GM21367 (cell line): Measurements from ENCODE around the gene PCDH15.

Source experiments
- ATAC-seq: cut with Tn5 transposase; IDR thresholded peaks from one replicate; pipeline ENCODE4 v1.9.1; 2021; ENCODE audit not compliant: unreplicated experiment

Gene PCDH15

DNA sequence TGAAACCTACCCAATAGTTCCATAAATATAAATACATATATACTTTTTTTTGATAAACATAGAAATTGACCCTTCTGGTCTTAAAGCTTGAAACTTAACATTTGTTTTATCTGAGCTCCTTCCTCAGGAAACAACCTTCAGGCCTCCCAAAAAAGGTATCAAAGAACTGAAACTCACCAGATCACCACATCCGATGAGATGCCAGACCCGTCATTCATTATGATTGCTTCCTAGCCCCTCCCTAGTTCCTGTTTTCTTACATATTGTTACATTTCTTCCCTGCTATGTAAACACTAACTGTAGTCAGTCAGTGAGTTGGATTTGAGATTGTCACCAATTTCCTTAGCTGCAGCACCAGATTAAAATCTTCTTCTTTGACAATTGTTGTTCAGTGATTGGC lies 663.6 kb downstream of the PCDH15 start:
- ATAC-seq = no peak

DNA sequence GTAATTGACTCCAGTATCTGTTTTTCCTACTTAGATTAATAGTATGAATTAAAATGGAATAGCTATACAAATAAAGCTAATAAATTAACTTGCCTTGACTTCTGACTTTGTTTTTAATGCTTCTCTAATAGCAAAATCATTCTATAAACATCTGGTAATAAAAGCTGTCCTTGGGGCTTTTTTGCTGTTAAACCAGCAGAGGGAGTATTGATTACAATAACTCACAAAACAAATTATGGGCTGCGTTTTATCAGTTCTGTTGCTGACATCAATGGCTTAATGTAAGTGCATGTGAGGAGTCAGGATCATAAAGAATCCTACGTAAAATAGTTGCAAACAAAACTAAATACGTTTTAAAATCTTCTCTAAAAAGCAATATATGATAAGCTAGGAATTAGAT lies 667.8 kb downstream of the PCDH15 start:
- ATAC-seq = no peak

DNA sequence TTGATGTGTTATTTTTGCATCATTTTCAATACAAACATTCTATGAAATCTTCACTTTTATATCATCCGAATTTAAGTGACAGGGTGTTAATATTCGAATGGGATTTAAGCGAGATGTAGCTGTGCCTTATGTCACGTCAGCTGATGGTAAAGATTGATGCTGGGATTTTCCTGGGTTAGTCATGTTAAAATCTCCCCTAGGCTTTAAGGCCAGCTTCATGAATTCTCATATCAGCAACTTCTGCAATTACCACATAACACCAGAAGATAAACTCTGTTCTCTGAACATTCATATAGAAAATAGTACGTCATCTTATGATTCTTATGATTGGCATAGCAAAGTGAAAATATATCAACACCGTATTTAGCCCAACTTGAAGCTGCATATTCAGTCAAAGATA lies 669.2 kb downstream of the PCDH15 start:
- no peak for ATAC-seq

DNA sequence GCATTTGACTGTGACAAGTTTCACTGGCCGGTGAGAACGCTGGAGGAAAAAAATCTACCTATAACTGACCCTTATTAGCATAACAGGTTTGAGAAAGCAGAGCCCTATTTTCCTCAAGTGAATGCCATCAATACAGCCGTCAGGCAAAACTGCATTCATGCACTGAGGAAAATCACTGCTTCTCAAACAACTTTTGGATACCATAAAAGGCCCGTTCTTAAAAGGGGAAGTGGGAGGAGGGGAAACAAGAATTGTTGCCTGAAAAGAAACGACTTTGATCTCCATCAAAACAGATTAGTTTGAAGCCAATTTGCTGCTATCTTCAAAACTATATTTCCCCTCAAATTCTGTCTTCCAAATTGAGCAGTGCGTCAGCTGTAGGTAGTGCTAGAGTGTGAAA lies 670.6 kb downstream of the PCDH15 start:
- ATAC-seq = no peak

DNA sequence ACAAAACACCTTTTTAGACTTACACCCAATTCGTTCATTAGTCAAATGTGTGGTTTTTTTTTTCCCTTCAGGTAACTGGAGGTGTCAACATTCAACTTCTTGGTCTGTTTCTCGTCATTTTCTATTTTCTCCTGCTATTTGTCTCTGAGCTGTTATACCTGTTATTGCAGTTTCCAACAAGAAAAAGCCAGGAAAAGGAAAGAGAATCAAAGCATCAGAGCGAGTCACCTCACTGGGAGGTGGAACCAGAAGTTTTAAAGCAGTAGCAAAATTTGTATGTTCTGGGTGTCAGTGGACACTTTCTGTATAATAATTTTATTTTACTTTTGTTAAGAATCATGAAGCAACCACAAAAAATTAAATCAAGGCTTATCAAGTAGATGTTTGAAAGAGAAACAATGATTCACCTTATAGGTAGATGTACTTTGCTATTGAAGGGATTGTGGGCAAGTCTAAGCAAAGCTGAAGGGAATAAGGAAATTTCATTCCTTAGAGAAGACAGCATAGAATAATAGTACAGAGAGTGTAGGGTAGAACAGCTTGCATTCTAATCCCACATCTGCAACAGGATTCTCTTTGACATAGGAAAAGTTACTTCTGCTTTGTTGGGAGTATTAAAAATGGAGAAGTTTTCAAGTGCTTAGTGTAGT lies 675.8 kb downstream of the PCDH15 start:
- no peak for ATAC-seq

DNA sequence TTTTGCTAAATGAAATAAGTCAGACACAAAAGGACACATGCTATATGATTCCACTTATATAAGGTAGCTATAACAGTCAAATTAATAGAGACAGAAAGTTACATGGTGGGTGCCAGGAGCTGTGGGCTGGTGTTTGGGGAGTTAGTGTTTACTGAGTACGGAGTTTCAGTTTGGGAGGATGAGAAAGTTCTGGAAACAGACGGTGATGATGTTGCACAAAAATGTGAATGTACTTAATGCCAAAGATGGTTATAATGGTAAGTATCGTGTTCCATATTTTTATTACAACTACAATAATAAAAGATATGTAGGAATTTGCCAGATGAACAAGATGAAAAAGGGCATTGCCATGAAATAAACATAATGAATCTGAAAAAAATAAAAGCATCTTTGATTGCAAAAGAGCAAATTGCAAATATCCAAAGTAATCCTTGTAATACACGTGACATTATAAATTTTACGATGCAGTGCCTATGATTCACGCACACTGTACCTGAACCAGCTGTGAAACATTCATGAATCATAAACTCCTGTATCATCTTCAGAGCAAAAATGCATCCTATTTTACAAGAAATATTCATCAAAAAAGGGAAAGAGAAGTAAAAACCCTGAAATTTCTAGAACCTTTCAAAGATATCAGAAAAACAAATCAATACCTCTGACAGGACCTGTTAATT lies 676.7 kb downstream of the PCDH15 start:
- no peak for ATAC-seq

DNA sequence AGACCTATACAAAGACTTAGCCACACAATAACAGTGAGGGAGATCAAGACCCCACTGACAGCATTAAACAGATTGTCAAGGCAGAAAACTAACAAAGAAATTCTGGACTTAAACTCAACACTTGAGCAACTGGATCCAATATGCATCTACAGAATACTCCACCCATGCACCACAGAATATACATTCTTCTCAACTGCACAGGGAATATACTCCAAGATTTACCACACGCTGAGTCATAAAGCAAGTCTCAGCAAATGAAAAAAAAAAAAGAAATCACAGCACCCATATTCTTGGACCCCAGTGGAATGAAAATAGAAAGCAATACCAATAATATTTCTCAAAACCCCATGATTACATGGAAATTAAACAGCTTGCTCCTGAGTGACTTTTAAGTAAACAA lies 680.2 kb downstream of the PCDH15 start:
- no peak for ATAC-seq

DNA sequence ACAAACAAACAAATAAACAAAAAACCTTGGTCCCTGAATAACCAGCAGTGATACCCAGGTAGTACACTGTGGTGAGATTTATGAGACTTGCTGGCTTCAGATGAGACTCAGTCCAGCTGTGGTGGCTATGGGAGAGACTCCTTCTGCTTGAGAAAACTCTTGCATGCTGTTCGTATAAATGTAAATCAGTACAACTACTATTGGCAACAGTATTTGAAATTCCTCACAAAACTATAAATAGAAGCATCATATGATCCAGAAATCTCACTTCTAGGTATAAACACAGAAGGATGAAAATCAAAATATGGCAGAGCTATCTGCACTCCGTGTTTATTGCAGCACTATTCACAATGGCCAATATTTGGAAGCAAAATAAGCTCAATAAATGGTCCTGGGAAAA lies 692.1 kb downstream of the PCDH15 start:
- ATAC-seq = no peak

DNA sequence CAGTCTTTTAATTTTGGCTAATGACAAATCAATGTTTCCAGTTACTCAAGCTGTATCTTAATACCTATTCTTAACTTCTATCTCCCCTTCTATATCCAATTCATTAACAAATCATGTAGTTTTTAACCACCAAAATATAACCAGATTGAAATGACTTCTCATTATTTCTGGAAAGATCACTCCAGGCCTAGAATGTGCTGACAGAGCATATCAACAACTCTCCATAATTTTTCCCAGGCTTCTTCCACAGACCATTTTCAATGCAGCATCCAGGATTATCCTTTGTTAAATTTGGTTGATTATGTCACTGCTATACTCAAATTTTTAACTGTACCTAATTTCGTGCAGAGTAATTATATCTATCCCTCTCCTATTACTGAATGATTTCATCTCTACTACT lies 704.1 kb downstream of the PCDH15 start:
- no peak for ATAC-seq

DNA sequence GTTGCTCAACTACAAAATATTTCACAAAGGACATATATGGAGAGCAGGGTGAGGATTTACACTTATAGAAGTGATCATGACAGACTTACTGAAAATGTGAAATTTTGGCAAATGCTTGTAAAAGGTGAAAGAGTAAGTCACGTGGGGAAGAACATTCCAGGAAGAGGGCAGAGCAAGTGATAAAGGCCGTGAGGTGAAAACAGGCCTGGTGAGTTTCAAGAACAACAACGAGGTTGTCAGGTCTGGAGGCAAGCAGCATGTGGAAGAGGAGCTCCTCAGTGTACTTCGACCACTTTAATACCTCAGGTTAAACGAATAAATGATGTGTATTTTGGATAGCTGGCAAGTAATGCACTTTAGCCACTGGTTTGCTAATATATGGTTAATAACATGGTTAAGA lies 706.7 kb downstream of the PCDH15 start:
- no peak for ATAC-seq

DNA sequence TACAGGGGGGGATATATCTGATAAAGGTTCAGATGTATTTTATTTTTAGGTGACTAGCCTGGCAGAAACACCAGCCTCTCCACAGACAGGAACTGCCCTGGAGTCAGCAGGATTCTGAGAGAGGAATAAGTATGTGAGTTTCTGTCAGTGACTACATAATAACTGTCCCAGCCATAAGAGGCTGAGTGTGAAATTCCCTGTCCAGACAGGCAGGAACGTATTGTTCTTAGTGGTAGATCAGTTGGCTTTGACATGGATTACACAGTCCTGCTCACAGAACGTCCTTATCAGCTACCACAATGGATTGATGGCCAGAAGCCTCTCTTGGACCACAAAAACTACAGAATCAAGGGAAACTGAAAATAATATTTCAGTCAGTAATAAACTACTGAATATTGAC lies 709.8 kb downstream of the PCDH15 start:
- ATAC-seq = no peak

DNA sequence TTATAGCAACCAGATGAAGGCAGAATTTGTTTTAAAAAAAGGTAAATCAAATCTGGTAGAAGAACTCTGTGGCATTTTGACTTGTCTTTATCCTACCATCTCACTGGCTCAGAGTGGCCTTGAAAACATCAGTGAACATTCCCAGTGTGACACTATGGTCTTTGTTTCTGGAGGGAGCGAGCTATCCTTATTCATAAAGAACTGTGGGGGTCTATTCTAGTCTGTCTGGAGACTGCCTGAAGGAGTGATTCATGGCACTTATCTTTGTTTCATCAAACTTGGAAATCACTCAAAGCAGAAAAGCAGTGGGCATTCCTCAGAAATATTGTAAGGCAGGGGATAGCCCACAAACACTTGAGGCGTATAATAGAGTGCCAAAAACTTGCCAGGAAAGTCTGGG lies 719.1 kb downstream of the PCDH15 start:
- ATAC-seq = no peak

DNA sequence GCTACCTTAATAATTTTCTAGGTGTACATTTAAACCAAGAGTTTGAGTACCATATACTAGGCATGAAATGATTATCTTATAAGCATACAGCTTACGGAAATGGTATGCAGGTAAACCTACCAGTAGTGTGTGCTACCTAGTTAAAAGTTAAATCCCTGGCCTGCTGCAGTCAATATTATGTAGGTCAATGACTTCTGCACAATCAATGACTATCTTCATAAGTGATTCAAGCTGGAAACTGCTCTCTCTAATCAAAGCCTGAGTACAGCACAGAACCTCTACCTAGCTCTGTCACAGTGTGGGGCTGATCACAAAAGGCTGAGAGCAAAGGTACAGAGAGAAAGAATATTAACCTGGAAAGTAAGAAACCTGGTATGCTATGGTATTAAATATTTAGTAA lies 733.7 kb downstream of the PCDH15 start:
- no peak for ATAC-seq

DNA sequence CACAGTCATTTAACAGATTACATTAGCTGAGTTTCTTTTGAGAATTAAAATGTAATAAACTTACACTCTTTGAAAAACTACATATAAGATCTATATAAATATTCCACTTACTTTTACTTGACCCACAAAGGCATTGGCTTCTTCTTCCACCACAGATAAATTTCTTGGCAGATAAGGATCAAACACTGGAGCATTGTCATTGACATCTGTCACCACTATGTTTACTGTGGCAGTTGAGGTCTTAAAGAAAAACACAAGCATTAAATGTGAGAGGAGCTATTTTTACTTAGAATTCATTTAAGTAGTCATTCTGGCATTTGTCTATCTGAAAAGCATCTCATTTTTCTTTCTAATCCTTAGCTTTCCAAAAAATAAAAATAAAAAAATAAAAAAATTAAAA lies 734.4 kb downstream of the PCDH15 start:
- ATAC-seq = no peak

DNA sequence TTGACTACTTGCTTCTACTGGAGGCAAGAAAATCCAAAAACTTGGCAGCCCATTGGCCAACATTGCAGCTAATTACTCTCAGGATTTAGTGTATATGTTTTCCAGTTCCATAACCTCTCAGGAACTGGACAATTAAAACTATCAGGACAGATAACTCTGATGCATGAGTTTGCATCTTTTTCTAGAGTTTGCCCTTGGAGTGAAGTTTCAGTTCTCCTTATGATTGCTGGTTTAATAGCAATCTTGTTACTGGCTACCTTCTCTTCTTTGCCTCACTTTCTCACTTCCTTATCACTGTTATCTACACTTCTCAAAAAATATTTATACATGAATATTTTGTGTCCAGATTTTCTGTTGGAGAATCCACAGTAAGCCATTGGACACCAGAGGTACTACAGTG lies 735.9 kb downstream of the PCDH15 start:
- no peak for ATAC-seq

DNA sequence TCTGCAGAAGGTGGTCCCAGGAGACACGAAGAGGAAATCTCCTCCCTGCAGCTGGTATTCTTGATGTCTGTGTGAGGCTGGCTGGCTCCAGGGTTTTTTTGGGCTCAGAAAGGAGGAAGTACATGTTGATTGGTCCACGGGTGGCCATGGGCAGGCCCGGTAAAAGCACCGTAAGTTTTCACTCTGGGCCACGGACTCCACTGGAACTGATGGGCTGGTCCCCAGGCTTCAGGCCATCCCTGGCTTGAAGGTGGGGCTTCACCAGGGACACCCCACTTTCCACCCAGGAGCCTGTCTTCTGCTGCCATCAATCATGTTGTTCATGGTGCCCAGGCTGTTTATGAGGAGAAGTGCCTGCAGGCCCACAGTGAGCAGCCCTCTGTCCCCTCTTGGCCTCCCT lies 736.8 kb downstream of the PCDH15 start:
- ATAC-seq = no peak

DNA sequence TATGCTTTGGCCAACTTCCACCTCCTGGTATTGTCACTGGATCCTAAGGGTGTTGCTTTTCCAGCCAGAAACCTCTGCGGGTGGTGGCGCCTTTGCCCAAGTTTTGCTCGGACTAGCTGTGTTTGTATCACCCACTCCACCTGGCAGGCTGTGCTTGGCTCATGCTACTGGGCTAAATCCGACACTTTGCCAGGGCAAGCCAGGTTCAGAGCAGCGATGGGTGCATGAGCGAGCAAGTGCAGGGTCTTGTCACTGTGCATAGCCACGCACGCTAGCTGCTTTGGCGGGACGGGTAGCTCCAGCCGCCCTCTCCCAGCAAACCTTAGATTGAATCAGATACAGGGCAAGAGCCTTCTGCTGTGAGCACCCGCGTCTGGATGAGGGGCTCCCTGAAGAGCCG lies 737.5 kb downstream of the PCDH15 start:
- ATAC-seq = no peak

DNA sequence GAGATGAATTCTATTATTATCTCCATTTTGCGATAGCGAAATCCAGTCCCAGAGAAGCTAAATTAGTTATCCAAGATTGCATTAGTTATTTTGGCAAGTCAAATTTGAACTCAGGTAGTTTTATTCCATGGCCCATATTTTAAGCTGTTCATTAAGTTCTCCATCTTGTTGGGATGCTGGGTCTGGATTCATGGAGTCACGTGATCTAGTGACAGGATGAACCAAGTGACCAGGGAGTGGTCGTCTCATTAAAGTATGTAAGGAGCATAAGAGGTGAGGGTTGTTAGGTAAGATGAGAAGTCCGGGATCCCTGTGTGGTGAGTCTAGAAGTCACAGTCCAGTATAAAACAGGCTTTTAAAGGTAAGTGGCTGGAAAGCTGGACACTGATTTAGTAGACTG lies 740.5 kb downstream of the PCDH15 start:
- no peak for ATAC-seq

DNA sequence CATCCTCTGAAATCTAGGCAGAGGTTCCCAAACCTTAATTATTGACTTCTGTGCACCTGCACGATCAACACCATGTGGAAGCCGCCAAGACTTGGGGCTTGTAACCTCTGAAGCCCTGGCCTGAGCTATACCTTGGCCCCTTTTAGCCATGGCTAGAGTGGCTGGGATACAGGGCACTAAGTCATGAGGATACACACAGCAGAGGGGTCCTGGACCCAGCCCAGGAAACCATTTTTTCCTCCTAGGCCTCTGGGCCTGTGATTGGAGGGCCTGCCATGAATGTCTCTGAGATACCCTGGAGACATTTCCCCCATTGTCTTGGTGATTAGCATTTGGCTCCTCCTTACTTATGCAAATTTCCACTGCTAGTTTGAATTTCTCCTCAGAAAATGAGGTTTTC lies 743.7 kb downstream of the PCDH15 start:
- no peak for ATAC-seq

DNA sequence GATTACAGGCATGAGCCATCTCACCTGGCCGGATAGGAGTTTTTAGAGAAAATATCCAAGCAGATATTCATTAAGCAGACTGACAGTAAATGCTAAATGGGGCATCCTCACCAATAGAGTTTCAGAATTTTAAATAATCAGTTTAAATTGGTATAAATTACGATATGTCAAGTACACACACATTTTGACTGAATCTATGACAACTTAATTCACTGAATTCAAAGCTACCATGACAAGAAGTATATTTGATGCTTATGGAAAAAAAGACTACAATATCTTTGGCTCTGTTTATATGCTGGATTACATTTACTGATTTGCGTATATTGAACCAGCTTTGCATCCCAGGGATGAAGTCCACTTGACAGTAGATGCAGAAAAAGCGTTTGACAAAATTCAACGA lies 774.7 kb downstream of the PCDH15 start:
- ATAC-seq = no peak

DNA sequence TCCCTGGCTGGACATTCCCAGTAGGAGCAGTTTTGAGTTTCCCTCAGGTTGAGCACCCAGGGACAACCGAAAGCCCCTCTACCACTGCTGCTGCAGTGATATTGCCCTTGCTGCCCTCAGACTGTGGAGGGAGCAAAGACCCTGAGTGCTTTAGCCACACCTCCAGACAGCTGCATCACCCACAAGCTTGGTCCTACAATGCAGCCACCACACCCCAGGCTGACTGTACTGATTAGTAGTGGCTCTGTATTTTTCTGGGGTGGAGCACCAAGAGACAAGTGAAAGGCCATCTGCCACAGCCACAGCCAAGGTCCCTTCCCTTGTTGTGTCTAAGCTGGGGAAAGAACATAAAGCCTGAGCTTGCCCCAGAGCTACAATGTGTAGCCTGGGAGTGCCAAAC lies 789.9 kb downstream of the PCDH15 start:
- ATAC-seq = no peak

DNA sequence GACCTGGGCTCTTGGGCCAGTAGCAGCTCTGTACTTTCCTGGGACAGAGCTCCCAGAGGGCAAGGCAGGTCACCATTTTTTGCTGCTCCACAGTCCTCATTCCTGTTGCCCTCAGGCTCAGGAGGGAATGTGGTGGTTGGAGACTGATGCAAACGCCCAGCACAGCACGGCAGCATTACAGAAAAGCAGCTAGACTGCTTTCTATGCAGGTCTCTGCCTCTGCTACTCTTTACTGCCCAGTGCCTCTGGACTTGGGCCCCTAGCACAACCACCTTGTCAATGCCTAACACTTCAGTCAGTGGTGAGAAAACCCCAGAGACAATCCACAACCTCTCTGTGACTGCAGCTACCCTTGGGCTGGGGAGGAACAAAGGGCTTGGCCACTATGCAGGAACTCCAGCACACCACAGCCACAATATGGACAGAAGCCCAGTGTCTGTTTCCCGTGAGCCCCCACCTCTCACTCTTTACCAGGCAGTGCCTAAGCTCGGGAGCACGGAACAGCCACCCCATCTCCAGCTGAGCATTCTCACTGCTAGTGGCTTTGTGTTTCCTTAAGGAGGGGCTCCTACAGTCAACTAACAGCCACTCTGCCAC lies 790.6 kb downstream of the PCDH15 start:
- no peak for ATAC-seq

DNA sequence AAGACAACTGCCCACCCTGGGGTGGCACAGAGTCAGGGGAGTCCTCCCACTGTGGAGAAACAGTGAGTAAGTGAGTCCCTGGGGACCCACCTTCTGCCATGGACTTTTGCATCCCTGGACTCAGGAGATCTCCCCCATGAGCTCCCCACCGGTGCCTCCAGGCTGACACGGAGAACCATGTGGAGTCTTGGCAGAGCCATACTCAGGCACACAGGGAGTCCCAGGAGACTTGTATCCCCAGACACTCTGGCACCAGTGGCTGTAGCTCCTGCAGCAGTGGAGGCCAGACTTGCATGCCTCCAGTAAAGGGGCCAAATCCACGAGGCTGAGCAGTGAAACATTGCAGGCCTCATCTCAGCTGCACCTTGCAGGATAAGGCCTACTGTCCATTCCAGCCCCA lies 791.4 kb downstream of the PCDH15 start:
- no peak for ATAC-seq
